Cardiac septum (tissue), 1 donor: ENCODE data around the gene UGT1A10. TPM values are rescaled to one million over a fixed set of nuclear protein-coding genes. Genes with fewer than 3 reads are reported as not detected.
"Not testable (repeated sequence)": the region's sequence is repeated elsewhere in the genome, so short reads cannot be mapped to it uniquely, and the experiment has no call there.

ENCODE experiments used
- DNase-seq: peaks from one replicate; pipeline ENCODE4 v3.0.0-alpha.2; 2020; ENCODE audit warnings: low spot score
- intact Hi-C: fragments of 100-400 bp; cut with DNase I; formaldehyde crosslinking; loops from one replicate; pipeline ENCODE4 v1.14.0; 2022
- total RNA-seq: library from RNA; stranded (reverse); fragmentation: NEBNext Ultra II Directional; extraction: Animal tissue kit (Norgen Biotek cat#: 25700); gene quantifications from one replicate; pipeline ENCODE4 v1.2.1, GENCODE V29; 2021
- donor health status: DM: no; HTN: no; CAD: no.

UGT1A10 gene
- total RNA-seq, 1 donor from 2014 or later = not detected

DNA sequence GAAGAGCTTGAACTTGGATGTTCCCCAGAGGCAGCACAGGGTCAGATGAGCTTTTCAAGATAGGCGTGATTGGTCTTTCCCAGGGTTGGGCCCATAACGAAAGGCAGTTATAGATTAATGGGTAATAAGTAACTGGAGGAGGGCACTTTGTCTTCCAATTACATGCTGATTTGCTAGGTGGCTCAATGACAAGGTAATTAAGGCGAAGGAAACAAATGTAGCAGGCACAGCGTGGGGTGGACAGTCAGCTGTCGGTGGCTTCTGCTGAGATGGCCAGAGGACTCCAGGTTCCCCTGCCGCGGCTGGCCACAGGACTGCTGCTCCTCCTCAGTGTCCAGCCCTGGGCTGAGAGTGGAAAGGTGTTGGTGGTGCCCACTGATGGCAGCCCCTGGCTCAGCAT lies 82.3 kb downstream of the UGT1A10 start, which contains the start of gene UGT1A4:
TSS of gene UGT1A4 (plus strand) at position 185 of the 400 bp plus-strand sequence. CDS start at position 270, 85 bp downstream.
- intact Hi-C loops = no loop called here
- DNase-seq = no peak

- DNase-seq = no peak
- intact Hi-C loops = no loop called here
Observed at GRCh38 chr2:233728723-233729301, 92.6 kb downstream of the UGT1A10 start, which contains the start of gene UGT1A3. Gene UGT1A3 (plus strand): TSS chr2:233729042. CDS start chr2:233729127, 85 bp downstream.

DNA sequence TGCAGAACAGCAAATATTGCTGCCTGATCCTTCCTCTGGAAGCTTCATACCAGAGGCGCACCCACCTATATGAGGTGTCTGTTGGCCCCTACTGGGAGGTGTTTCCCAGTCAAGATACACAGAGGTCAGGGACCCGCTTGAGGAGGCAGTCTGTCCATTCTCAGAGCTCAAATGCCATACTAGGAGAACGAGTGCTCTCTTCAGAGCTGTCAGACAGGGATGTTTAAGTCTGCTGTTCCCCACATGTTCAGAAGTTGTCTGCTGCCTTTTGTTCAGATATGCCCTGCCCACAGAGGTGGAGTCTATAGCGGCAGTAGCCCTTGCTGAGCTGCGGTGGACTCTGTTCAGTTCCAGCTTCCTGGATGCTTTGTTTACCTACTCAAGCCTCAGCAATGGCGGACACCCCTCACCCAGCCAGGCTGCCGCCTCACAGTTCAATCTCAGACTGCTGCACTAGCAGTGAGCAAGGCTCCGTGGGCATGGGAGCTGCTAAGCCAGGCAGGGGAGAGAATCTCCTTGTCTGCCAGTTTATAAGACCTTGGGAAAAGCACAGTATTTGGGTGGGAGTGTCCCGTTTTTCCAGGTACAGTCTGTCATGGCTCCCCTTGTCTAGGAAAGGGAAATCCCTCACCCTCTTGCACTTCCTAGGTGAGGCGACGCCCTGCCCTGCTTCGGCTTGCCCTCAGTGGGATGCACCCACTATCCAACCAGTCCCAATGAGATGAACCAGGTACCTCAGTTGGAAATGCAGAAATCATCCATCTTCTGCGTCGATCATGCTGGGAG lies 100.8 kb downstream of the UGT1A10 start:
- DNase-seq, intact Hi-C loops: not testable (repeated sequence)

- no peak for DNase-seq
- intact Hi-C loops = no loop called here
Observed at GRCh38 chr2:233740870-233741269, 104.6 kb downstream of the UGT1A10 start.

DNA sequence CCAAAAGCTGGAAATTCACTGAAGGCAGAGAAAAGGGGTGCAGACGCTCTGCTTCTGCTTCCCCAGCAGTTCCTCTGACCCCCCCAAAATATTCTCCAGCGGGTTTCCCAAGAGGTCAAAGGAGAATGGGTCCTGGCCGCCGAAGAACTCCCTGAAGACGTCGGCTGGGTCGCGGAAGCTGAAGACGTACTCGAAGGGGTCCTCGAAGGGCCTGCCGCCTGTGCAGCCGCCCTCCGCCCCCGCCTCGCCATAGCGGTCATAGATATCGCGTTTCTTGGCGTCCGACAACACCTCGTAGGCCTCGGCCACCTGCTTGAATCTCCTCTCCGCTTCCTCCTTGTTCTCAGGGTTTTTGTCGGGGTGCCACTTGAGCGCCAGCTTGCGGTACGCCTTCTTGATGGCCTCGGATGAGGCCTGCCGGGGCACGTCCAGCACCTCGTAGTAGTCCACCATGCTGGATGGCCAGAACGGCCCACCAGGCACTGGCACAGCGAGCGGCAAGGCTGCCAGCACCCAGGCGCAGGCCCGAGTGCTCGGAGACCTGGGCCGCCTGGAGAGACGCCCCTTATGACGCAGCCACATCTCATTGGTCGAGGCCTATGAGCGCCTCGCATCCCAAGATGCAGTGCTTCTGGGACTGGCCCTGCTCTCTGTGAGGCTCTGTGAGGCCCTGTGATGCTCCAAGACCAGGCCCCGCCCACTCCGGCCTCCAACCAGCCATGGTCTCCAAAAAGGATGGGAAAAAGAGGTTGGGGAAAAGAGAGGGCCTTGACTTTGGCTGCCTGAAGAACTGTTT lies 107.4 kb downstream of the UGT1A10 start:
- intact Hi-C loops = no loop called here
- no peak for DNase-seq

GRCh38 chr2:233745073-233745755 lies 109.0 kb downstream of the UGT1A10 start:
- intact Hi-C loops = no loop called here
- no peak for DNase-seq

DNA sequence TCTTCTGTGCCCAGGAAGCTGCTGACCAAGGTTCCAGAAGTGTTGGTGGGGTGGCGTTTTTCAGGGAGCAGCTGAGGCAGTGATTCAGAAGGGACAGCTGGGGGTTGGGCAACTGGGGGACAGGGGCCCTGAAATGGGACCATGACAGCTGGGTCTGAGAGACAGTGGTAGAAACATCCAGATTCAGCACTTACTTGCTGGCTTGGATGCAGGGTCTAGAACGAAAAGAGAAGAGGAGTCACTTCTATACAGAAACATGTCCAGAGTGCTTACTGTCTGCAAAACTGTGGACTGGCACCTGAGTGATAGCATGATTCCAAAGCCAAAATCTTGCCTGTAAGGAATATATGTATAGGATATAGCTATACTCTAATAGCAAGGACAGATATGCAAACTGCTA lies 109.6 kb downstream of the UGT1A10 start:
- DNase-seq, intact Hi-C loops: not testable (repeated sequence)

- intact Hi-C loops = no loop called here
Observed at GRCh38 chr2:233746475-233747282, 110.4 kb downstream of the UGT1A10 start.

GRCh38 chr2:233747283-233747544 lies 111.0 kb downstream of the UGT1A10 start:
- intact Hi-C loops = no loop called here
- no peak for DNase-seq

More at GRCh38 chr2:233746475-233747282, 110.4 kb downstream of the UGT1A10 start:
- no peak for DNase-seq

DNA sequence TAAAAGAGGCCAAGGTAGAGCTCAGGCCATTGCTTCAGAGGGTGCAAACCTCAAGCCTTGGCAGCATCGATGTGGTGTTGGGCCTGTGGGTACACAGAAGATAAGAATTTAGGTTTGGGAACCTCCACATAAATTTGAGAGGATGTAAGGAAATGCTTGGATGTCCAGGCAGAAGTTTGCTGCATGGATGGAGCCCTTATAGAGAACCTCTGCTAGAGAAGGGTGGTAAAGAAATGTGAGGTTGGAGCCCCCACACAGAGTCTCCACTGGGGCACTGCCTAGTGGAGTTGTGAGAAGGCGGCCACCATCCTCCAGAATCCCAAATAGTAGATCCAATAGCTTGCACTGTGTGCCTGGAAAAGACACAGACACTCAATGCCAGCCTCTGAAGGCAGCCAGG lies 114.4 kb downstream of the UGT1A10 start:
- intact Hi-C loops, DNase-seq: not testable (repeated sequence)

GRCh38 chr2:233751212-233752009 lies 115.2 kb downstream of the UGT1A10 start:
- DNase-seq, intact Hi-C loops: not testable (repeated sequence)

- intact Hi-C loops = no loop called here
- DNase-seq = no peak
Observed at GRCh38 chr2:233754872-233755611, 118.8 kb downstream of the UGT1A10 start.

- DNase-seq = no peak
- intact Hi-C loops = no loop called here
Observed at GRCh38 chr2:233756429-233757081, 120.3 kb downstream of the UGT1A10 start.

DNA sequence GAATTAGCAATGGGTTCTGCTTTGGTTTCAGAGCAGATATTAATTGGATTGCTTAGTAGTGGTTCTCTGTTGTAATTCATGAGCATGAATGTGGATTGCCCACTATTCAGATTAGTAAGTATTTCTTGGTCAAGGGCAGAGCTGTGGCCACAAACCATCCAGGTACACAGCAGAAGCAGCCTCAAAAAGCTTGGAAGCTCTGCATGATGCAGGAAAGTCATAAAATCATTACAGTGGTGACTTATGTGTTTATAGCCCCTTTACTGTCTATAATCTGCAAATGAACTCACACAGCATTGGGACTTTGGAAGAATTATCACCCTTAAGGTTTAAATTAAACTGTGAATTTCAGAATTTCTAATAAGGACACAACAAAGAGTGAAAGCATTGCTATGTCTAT lies 121.9 kb downstream of the UGT1A10 start:
- intact Hi-C loops = no loop called here
- DNase-seq = no peak

DNA sequence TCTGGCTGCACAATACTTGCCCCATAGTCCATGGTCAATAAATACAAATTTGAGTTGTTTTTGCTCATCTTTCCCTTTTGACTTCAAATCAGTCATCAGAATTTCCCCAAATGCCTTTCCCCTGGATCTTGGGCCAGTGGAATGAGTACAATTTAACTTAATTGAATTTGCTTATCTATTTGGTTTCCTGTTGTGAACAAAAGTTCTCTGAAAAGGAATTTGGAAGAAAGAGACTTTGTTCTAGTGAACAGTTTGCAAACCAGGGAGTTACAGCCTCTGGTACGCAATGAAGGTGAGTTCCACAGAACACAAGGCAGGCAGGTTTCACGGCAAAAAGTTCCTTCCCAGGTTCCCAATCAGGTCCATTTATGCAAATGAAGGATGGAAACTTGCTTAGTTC lies 122.6 kb downstream of the UGT1A10 start:
- intact Hi-C loops = no loop called here

DNA sequence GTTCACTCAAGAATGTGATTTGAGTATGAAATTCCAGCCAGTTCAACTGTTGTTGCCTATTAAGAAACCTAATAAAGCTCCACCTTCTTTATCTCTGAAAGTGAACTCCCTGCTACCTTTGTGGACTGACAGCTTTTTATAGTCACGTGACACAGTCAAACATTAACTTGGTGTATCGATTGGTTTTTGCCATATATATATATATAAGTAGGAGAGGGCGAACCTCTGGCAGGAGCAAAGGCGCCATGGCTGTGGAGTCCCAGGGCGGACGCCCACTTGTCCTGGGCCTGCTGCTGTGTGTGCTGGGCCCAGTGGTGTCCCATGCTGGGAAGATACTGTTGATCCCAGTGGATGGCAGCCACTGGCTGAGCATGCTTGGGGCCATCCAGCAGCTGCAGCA lies 123.8 kb downstream of the UGT1A10 start, which contains the start of gene UGT1A1:
TSS of gene UGT1A1 (plus strand) at position 228 of the 400 bp plus-strand sequence. CDS start at position 246, 18 bp downstream.
- intact Hi-C loops = no loop called here
- DNase-seq = no peak

More for the DNA sequence above, 122.6 kb downstream of the UGT1A10 start:
- DNase-seq = no peak
